Activated CD4-positive, alpha-beta memory T cell treated with anti-CD3 and anti-CD28 coated beads, Interleukin-2, amount 10 ng/mL, durations not matched to agents 7 days and 5 days (primary cell): ENCODE results near the gene PADI4. TPM values are rescaled to one million over a fixed set of nuclear protein-coding genes. Genes with fewer than 3 reads are reported as not detected.

Source experiments
- CTCF ChIA-PET: fragments of 350-600 bp; sonication (Branson Sonifier 250); formaldehyde crosslinking; loops from one replicate; lab custom pipeline; 2021; ENCODE audit warnings: antibody characterized with exemption, inconsistent platforms; lab: Charles Lee
- POLR2A ChIA-PET: fragments of 350-600 bp; sonication (Branson Sonifier 250); formaldehyde crosslinking; loops from one replicate; lab custom pipeline; 2021; ENCODE audit warnings: antibody characterized with exemption; lab: Charles Lee
- DNase-seq: peaks from one replicate; pipeline ENCODE4 v3.0.0-alpha.2; 2020
- H3K27ac Mint-ChIP-seq: one replicate; pipeline ENCODE4 v1.8.0; 2021; ENCODE audit warnings: mild to moderate bottlenecking, mixed read lengths
- H3K27me3 Mint-ChIP-seq: one replicate; pipeline ENCODE4 v1.8.0; 2021; ENCODE audit warnings: mixed read lengths
- H3K36me3 Mint-ChIP-seq: one replicate; pipeline ENCODE4 v1.8.0; 2021; ENCODE audit warnings: low read depth, mixed read lengths
- H3K4me1 Mint-ChIP-seq: one replicate; pipeline ENCODE4 v1.8.0; 2021; ENCODE audit warnings: mixed read lengths
- H3K4me3 Mint-ChIP-seq: one replicate; pipeline ENCODE4 v1.8.0; 2021; ENCODE audit warnings: mild to moderate bottlenecking, mixed read lengths
- H3K9me3 Mint-ChIP-seq: one replicate; pipeline ENCODE4 v1.8.0; 2021; ENCODE audit warnings: mixed read lengths
- total RNA-seq, 2 experiments: library from RNA; stranded (reverse); gene quantifications; one replicate each; pipeline ENCODE4 v1.2.3, GENCODE V29; 2021

Gene PADI4
- total RNA-seq, 2 experiments from 2014 or later = not detected

DNA sequence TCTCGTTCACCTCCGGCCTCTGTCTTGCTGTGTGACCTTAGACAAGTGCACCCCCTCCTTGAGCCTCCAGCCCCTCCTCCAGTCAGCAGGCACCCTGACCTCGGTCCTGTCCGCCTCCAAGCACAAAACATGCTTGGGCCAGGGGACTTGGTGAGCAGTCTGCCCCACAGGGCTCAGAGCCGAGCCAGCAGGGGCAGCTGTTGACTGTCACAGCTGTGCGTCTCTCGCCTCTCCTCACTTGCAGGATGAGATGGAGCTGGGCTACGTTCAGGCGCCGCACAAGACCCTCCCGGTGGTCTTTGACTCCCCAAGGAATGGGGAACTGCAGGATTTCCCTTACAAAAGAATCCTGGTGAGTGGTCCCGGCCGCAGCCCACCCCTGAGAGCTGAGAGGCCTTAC is 34.9 kb upstream of the PADI4 start:
- Mint-ChIP-seq H3K36me3 (no peaks in the 10 kb centered on the region), H3K4me1 (no peaks in the 10 kb centered on the region), H3K27me3 (peaks cover 6% of the 10 kb centered on the region), H3K4me3 (no peak overlapping the region), H3K27ac (no peak overlapping the region), H3K9me3 (no peaks in the 10 kb centered on the region)
- POLR2A ChIA-PET = no interaction called here
- CTCF ChIA-PET = interaction anchor here (0.8 kb wide), 2 partner anchors 13 to 36 kb away, joined by 3 read pairs; no protein-coding TSS in a partner anchor
- no peak for DNase-seq

DNA sequence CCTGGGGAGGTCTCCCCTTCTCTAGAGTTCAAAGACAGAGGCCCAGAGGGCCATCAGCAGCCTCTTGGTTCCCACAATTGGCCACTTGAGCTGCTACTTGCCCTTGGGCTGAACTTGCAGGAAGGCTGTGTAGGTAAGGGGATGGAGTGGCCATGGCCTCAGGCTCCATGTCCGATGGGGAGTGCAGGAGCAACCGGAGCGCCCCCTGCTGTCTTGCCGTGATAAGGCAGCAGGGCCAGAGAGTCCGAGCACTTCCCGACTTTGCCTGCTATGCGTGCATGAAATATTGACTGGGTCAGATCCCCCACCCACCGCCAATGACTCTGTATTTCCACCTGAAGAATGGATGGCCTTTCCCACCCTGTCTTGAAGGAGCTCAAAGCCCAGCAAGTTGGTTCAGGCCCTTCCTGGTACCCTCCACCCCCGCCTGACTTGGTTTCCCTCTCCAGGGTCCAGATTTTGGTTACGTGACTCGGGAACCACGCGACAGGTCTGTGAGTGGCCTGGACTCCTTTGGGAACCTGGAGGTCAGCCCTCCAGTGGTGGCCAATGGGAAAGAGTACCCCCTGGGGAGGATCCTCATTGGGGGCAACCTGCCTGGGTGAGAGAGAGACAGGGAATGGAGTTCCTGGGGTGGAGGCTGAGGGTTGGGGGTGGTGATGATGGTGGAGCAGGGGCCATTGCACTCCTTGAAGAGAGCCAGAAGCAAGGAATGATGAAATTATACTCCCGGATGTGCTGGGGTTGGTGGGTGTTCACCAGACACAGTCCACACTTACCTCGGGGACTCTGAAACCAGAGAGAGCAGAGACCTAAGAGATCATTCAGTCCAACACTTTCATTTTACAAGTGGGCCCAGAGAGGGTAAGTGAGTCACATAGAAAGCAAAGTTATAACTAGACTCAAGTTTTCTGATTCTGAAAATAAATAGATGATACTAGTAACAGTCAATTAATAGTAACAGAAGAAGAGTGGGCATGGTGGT is 33.5 kb upstream of the PADI4 start:
- POLR2A ChIA-PET = no interaction called here
- peak; percentile 46 for DNase-seq
- no peaks in the 10 kb centered on the region for H3K36me3 Mint-ChIP-seq

GRCh38 chr1:17276568-17276967 is 31.4 kb upstream of the PADI4 start:
- peaks cover 7% of the 10 kb centered on the region for H3K27me3 Mint-ChIP-seq
- no peak overlapping the region for H3K4me3 Mint-ChIP-seq
- ChIA-PET POLR2A (no interaction called here), CTCF (no interaction called here)
- no peak overlapping the region for H3K27ac Mint-ChIP-seq
- DNase-seq = no peak
- H3K4me1 Mint-ChIP-seq = no peaks in the 10 kb centered on the region
- no peaks in the 10 kb centered on the region for H3K9me3 Mint-ChIP-seq
- no peaks in the 10 kb centered on the region for H3K36me3 Mint-ChIP-seq

More for the DNA sequence above, 33.5 kb upstream of the PADI4 start:
- Mint-ChIP-seq H3K4me3 (no peak overlapping the region), H3K27me3 (peaks cover 6% of the 10 kb centered on the region), H3K9me3 (no peaks in the 10 kb centered on the region), H3K4me1 (no peaks in the 10 kb centered on the region), H3K27ac (no peak overlapping the region)
- CTCF ChIA-PET = interaction anchor here (0.8 kb wide), 1 partner anchor 37 kb away, joined by 3 read pairs; no protein-coding TSS in a partner anchor

- DNase-seq = no peak
- Mint-ChIP-seq H3K27me3 (peaks cover 12% of the 10 kb centered on the region), H3K36me3 (no peaks in the 10 kb centered on the region), H3K27ac (no peak overlapping the region), H3K9me3 (no peaks in the 10 kb centered on the region), H3K4me1 (no peaks in the 10 kb centered on the region), H3K4me3 (no peak overlapping the region)
- CTCF ChIA-PET = no interaction called here
- POLR2A ChIA-PET = no interaction called here
These were observed 30.4 kb upstream of the PADI4 start for GRCh38 chr1:17277511-17278159.

GRCh38 chr1:17278996-17279830 is 28.8 kb upstream of the PADI4 start:
- ChIA-PET POLR2A (no interaction called here), CTCF (no interaction called here)
- no peak overlapping the region for H3K4me3 Mint-ChIP-seq
- no peaks in the 10 kb centered on the region for H3K4me1 Mint-ChIP-seq
- no peak for DNase-seq
- H3K9me3 Mint-ChIP-seq = no peaks in the 10 kb centered on the region
- H3K36me3 Mint-ChIP-seq = no peaks in the 10 kb centered on the region
- H3K27me3 Mint-ChIP-seq = peaks cover 14% of the 10 kb centered on the region
- H3K27ac Mint-ChIP-seq = no peak overlapping the region

DNA sequence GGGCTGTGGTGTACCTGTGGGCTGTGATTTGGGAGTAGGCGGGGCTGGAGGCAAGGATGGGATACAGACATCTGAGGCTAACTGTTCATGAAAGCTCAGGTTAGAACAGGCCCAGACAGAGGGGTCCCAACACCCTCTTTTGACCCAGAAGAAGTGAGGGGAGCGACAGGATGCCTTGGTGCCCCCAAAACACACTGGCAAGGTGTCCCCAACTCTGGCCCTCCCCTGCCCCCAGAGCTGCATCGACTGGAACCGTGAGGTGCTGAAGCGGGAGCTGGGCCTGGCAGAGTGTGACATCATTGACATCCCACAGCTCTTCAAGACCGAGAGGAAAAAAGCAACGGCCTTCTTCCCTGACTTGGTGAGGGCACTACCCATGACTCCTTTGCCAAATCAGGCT is 27.6 kb upstream of the PADI4 start:
- H3K36me3 Mint-ChIP-seq = no peaks in the 10 kb centered on the region
- no peaks in the 10 kb centered on the region for H3K4me1 Mint-ChIP-seq
- H3K27ac Mint-ChIP-seq = no peak overlapping the region
- H3K27me3 Mint-ChIP-seq = peaks cover 13% of the 10 kb centered on the region
- ChIA-PET CTCF (no interaction called here), POLR2A (no interaction called here)
- DNase-seq = no peak
- no peak overlapping the region for H3K4me3 Mint-ChIP-seq
- no peaks in the 10 kb centered on the region for H3K9me3 Mint-ChIP-seq

DNA sequence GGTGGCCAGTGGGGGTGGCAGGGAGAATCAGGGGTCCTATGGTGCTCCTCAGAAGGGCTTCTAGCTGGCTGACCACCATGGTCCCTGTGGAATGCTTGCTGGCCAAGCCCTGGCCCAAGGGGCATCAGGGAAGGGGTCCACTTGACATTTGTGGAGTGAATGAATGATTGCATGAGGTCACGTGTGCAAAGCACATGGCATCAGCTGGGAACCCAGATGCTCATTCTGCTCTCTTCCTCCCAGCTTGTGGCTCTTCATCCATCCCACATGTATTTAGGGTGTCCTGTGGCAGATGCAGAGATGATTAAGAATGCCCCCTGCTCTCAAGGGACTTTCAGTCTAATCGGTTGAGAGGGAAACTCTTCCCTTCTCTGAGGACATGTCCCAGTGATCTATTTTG is 27.1 kb upstream of the PADI4 start:
- no peaks in the 10 kb centered on the region for H3K36me3 Mint-ChIP-seq
- ChIA-PET POLR2A (no interaction called here), CTCF (no interaction called here)
- H3K4me3 Mint-ChIP-seq = no peak overlapping the region
- H3K9me3 Mint-ChIP-seq = no peaks in the 10 kb centered on the region
- no peaks in the 10 kb centered on the region for H3K4me1 Mint-ChIP-seq
- no peak overlapping the region for H3K27ac Mint-ChIP-seq
- peaks cover 9% of the 10 kb centered on the region for H3K27me3 Mint-ChIP-seq
- no peak for DNase-seq

DNA sequence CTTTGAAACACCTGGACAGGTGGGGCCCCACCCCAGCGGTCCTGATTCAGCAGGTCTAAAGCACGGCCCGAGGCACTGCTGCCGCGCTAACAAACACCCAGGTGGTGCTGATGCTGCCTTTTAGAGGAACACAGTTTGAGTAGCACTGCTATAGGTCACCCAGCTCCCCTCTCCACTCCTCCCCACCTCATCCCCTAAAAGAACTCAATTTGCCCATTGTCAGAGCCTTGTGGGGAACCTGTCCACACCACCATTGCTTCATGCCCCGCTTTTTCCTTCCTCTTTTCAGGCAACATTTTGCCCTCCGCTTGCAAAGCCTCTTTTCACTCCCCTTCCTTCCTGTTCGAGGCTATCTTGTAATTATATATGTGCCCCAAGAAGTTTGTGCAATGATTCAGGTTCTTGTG is 26.2 kb upstream of the PADI4 start:
- POLR2A ChIA-PET = no interaction called here

GRCh38 chr1:17282836-17283235 is 25.2 kb upstream of the PADI4 start:
- ChIA-PET POLR2A (no interaction called here), CTCF (no interaction called here)
- no peaks in the 10 kb centered on the region for H3K4me1 Mint-ChIP-seq
- H3K36me3 Mint-ChIP-seq = no peaks in the 10 kb centered on the region
- no peak overlapping the region for H3K4me3 Mint-ChIP-seq
- peaks cover 9% of the 10 kb centered on the region for H3K27me3 Mint-ChIP-seq
- H3K9me3 Mint-ChIP-seq = no peaks in the 10 kb centered on the region
- DNase-seq = no peak
- no peak overlapping the region for H3K27ac Mint-ChIP-seq

More for the DNA sequence above, 26.2 kb upstream of the PADI4 start:
- H3K36me3 Mint-ChIP-seq = no peaks in the 10 kb centered on the region
- CTCF ChIA-PET = no interaction called here
- H3K27me3 Mint-ChIP-seq = peaks cover 9% of the 10 kb centered on the region
- no peak overlapping the region for H3K27ac Mint-ChIP-seq
- H3K4me1 Mint-ChIP-seq = no peaks in the 10 kb centered on the region
- H3K4me3 Mint-ChIP-seq = no peak overlapping the region
- no peak for DNase-seq
- H3K9me3 Mint-ChIP-seq = no peaks in the 10 kb centered on the region

GRCh38 chr1:17286646-17287045 is 21.4 kb upstream of the PADI4 start:
- no peaks in the 10 kb centered on the region for H3K4me1 Mint-ChIP-seq
- peaks cover 13% of the 10 kb centered on the region for H3K27me3 Mint-ChIP-seq
- ChIA-PET POLR2A (no interaction called here), CTCF (interaction anchor here (1.0 kb wide), 1 partner anchor 14 kb away, joined by 3 read pairs; no protein-coding TSS in a partner anchor)
- H3K27ac Mint-ChIP-seq = no peak overlapping the region
- no peaks in the 10 kb centered on the region for H3K36me3 Mint-ChIP-seq
- no peak for DNase-seq
- no peak overlapping the region for H3K4me3 Mint-ChIP-seq
- no peaks in the 10 kb centered on the region for H3K9me3 Mint-ChIP-seq

DNA sequence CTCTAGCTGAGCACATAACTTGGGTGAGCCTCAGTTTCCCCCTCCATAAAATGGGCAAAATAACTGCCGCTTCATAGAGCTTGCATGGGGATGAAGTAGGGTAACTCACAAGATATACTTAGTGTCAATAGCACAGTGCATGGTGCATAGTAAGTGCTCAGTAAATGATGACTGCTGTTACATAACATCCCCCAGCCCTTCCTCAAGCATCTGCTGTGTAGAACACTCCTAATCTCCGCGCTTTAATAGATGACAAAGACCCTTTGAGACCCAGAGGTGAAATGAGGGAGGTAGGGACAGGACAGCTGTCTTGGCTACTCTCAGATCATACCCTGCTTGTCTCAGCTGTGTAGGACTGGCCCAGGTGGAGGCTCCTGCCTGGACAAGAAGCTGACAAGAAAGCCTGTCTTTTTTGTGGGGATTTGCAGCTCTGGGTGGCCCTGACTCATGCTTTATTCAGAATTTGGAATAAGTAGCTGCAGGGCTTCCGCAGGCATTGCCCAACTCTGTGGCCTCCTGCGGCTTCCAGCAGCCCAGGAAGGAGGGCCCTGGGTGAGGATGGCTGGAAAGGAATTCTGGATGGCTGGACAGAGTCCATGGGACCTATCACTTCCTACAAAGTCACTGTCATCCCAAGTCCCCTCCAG is 20.7 kb upstream of the PADI4 start:
- no peaks in the 10 kb centered on the region for H3K9me3 Mint-ChIP-seq
- no peaks in the 10 kb centered on the region for H3K36me3 Mint-ChIP-seq
- CTCF ChIA-PET = no interaction called here
- H3K27me3 Mint-ChIP-seq = peaks cover 9% of the 10 kb centered on the region
- no peak for DNase-seq
- H3K4me1 Mint-ChIP-seq = no peaks in the 10 kb centered on the region
- H3K27ac Mint-ChIP-seq = no peak overlapping the region
- POLR2A ChIA-PET = no interaction called here
- H3K4me3 Mint-ChIP-seq = no peak overlapping the region

DNA sequence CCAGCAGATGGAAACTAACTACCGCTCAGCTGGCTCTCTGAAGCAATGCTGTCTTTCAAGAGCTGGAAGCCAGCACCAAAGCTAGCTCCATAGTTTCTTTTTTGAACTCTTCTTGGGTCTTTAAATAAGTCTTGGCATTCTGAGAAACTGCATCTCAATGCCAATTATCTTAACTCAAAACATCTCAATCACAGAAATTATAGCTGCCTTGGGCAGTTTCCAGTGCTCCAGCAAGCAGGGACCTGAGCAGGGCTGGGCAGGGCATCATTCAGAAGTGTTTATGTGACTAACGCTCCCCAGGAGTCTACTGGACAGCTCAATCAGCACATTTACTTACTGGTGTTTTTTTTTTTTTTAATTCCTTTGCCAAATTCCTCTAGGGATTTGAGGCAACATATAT is 18.3 kb upstream of the PADI4 start:
- Mint-ChIP-seq H3K9me3 (no peaks in the 10 kb centered on the region), H3K4me1 (no peaks in the 10 kb centered on the region), H3K36me3 (no peaks in the 10 kb centered on the region), H3K27ac (no peak overlapping the region), H3K4me3 (no peak overlapping the region), H3K27me3 (peaks cover 12% of the 10 kb centered on the region)
- ChIA-PET CTCF (no interaction called here), POLR2A (no interaction called here)
- DNase-seq = no peak
